LoVo (cell line): ENCODE data around the gene CNGA3.
"Not testable (repeated sequence)": the region's sequence is repeated elsewhere in the genome, so short reads cannot be mapped to it uniquely, and the experiment has no call there.

Source experiments
- DNase-seq: peaks from one replicate; pipeline ENCODE4 v3.0.0-alpha.2; 2016; ENCODE audit warnings: low spot score

CNGA3 gene

GRCh38 chr2:98399140-98399539 lies 52.9 kb downstream of the CNGA3 start:
- DNase-seq = no peak

GRCh38 chr2:98403878-98404277 lies 57.6 kb downstream of the CNGA3 start:
- no peak for DNase-seq

GRCh38 chr2:98404556-98405250 lies 58.4 kb downstream of the CNGA3 start:
- no peak for DNase-seq

- DNase-seq = no peak
Observed at GRCh38 chr2:98405301-98405700, 59.0 kb downstream of the CNGA3 start.

- DNase-seq = no peak
Observed at GRCh38 chr2:98408155-98408554, 61.9 kb downstream of the CNGA3 start.

- DNase-seq = peak; percentile 61
Observed at GRCh38 chr2:98412751-98413458, 66.6 kb downstream of the CNGA3 start.

GRCh38 chr2:98414246-98414645 lies 68.0 kb downstream of the CNGA3 start:
- not testable (repeated sequence) for DNase-seq

GRCh38 chr2:98415719-98416248 lies 69.5 kb downstream of the CNGA3 start:
- not testable (repeated sequence) for DNase-seq

- no peak for DNase-seq
Observed at GRCh38 chr2:98416383-98417159, 70.3 kb downstream of the CNGA3 start.

- no peak for DNase-seq
Observed at GRCh38 chr2:98419544-98419943, 73.3 kb downstream of the CNGA3 start.

- DNase-seq = no peak
Observed at GRCh38 chr2:98419977-98420725, 73.9 kb downstream of the CNGA3 start.

GRCh38 chr2:98422449-98422848 lies 76.2 kb downstream of the CNGA3 start:
- no peak for DNase-seq

GRCh38 chr2:98426771-98427170 lies 80.5 kb downstream of the CNGA3 start:
- no peak for DNase-seq

- DNase-seq = no peak
Observed at GRCh38 chr2:98432145-98432544, 85.9 kb downstream of the CNGA3 start.

- no peak for DNase-seq
Observed at GRCh38 chr2:98433363-98433964, 87.2 kb downstream of the CNGA3 start.

GRCh38 chr2:98434492-98434891 lies 88.2 kb downstream of the CNGA3 start:
- DNase-seq = no peak

GRCh38 chr2:98435670-98436069 lies 89.4 kb downstream of the CNGA3 start:
- peak; percentile 54 for DNase-seq

GRCh38 chr2:98436734-98437133 lies 90.5 kb downstream of the CNGA3 start:
- no peak for DNase-seq

GRCh38 chr2:98438190-98439133 lies 92.2 kb downstream of the CNGA3 start:
- DNase-seq = peak; percentile 36

- no peak for DNase-seq
Observed at GRCh38 chr2:98441706-98442450, 95.6 kb downstream of the CNGA3 start.
